HepG2 (cell line): ENCODE data around the gene ATPAF2. TPM values are rescaled to one million over a fixed set of nuclear protein-coding genes. Genes with fewer than 3 reads are reported as not detected.

ENCODE experiments used
- BATF2 ChIP-seq: sonication (generic); formaldehyde crosslinking; IDR thresholded peaks from 2 replicates; pipeline ENCODE4 v1.8.0; 2022; ENCODE audit warnings: mild to moderate bottlenecking, missing genetic modification reagents, moderate library complexity
- E2F2 ChIP-seq: sonication (generic); formaldehyde crosslinking; IDR thresholded peaks from 2 replicates; pipeline ENCODE4 v1.4.0; 2020; ENCODE audit warnings: missing genetic modification reagents, borderline replicate concordance
- EP300 ChIP-seq, 3 experiments: sonication (generic) in 1 of 3; formaldehyde crosslinking in 1 of 3; IDR thresholded peaks; 2 replicates each; pipeline versions ENCODE4 v1.5.1 to v1.6.1; 2011 to 2020; ENCODE audit warnings: low read depth in 2 of 3, low read length in 2 of 3, borderline replicate concordance in 1 of 3, improper control_type of control experiment in 1 of 3, mild to moderate bottlenecking in 1 of 3, missing genetic modification reagents in 1 of 3, moderate library complexity in 1 of 3
- HNF4A ChIP-seq: sonication (generic); formaldehyde crosslinking; IDR thresholded peaks from 2 replicates; pipeline ENCODE4 v1.4.0; 2020; ENCODE audit warnings: missing genetic modification reagents
- HNF4G ChIP-seq, 2 experiments: sonication (generic) in 1 of 2; formaldehyde crosslinking in 1 of 2; IDR thresholded peaks; 2 replicates each; pipeline versions ENCODE4 v1.4.0 to v1.6.1; 2011 to 2020; ENCODE audit warnings: borderline replicate concordance in 2 of 2, low read depth in 2 of 2, mild to moderate bottlenecking in 2 of 2, low read length in 1 of 2, missing genetic modification reagents in 1 of 2, moderate library complexity in 1 of 2
- MIXL1 ChIP-seq: IDR thresholded peaks from 2 replicates; pipeline ENCODE4 v1.6.1; 2016
- MZF1 ChIP-seq: sonication (generic); formaldehyde crosslinking; IDR thresholded peaks from 2 replicates; pipeline ENCODE4 v1.8.1; 2023; ENCODE audit warnings: mild to moderate bottlenecking, missing genetic modification reagents, borderline replicate concordance
- NFE2 ChIP-seq: sonication (generic); formaldehyde crosslinking; IDR thresholded peaks from 2 replicates; pipeline ENCODE4 v1.4.0; 2020; ENCODE audit warnings: missing genetic modification reagents
- SAP130 ChIP-seq: IDR thresholded peaks from 2 replicates; pipeline ENCODE4 v1.6.1; 2016; ENCODE audit warnings: low read depth
- TBX2 ChIP-seq: sonication (generic); formaldehyde crosslinking; IDR thresholded peaks from 2 replicates; pipeline ENCODE4 v1.5.0; 2020; ENCODE audit warnings: missing genetic modification reagents, mild to moderate bottlenecking, borderline replicate concordance
- ZBTB20 ChIP-seq: sonication (generic); formaldehyde crosslinking; IDR thresholded peaks from 2 replicates; pipeline ENCODE4 v1.8.1; 2023; ENCODE audit warnings: missing genetic modification reagents, low read depth, mild to moderate bottlenecking, borderline replicate concordance
- ZBTB8A ChIP-seq: sonication (generic); formaldehyde crosslinking; IDR thresholded peaks from 2 replicates; pipeline ENCODE4 v1.4.0; 2020; ENCODE audit warnings: mild to moderate bottlenecking, low read depth, missing genetic modification reagents, borderline replicate concordance
- ZNF136 ChIP-seq: sonication (generic); formaldehyde crosslinking; IDR thresholded peaks from 2 replicates; pipeline ENCODE4 v1.8.1; 2022; ENCODE audit warnings: low read depth, mild to moderate bottlenecking, moderate library complexity, missing genetic modification reagents
- ZNF160 ChIP-seq: sonication (generic); formaldehyde crosslinking; IDR thresholded peaks from 2 replicates; pipeline ENCODE4 v1.8.0; 2022; ENCODE audit warnings: mild to moderate bottlenecking, inconsistent platforms, missing genetic modification reagents
- ZNF292 ChIP-seq: sonication (generic); formaldehyde crosslinking; IDR thresholded peaks from 2 replicates; pipeline ENCODE4 v1.8.1; 2022; ENCODE audit warnings: mild to moderate bottlenecking, low read depth, missing genetic modification reagents, borderline replicate concordance
- ZNF512 ChIP-seq: sonication (generic); formaldehyde crosslinking; IDR thresholded peaks from 2 replicates; pipeline ENCODE4 v1.4.0; 2020; ENCODE audit warnings: mild to moderate bottlenecking, missing genetic modification reagents
- ZNF543 ChIP-seq: sonication (generic); formaldehyde crosslinking; IDR thresholded peaks from 2 replicates; pipeline ENCODE4 v1.4.0; 2020; ENCODE audit warnings: mild to moderate bottlenecking, missing genetic modification reagents
- ZNF619 ChIP-seq: sonication (generic); formaldehyde crosslinking; IDR thresholded peaks from 2 replicates; pipeline ENCODE4 v1.4.0; 2020; ENCODE audit warnings: mild to moderate bottlenecking, missing genetic modification reagents
- polyA plus RNA-seq, 8 experiments: library from polyadenylated mRNA; depleted of rRNA in 3 of 8; stranded (reverse) in 7 of 8; unstranded in 1 of 8; fragments of >200 nt; fragmentation: Illumina TruSeq in 4 of 8; extraction: Trizol in 4 of 8; gene quantifications; 2 replicates each; pipeline versions ENCODE4 v1.2.1 to v1.2.3, GENCODE V29; 2011 to 2016; ENCODE audit warnings: low read depth in 4 of 8, missing spikeins in 1 of 8, mixed read lengths in 1 of 8; ENCODE audit not compliant: insufficient read depth in 1 of 8
- total RNA-seq, 5 experiments: library from RNA; depleted of rRNA; stranded (reverse); fragments of >200 nt; fragmentation: Illumina TruSeq; extraction: Trizol; gene quantifications; 2 replicates each; pipeline ENCODE4 v1.2.3, GENCODE V29; 2016; ENCODE audit warnings: low read depth in 1 of 5
- TF ChIP-seq, protein P1 (sequence below): sonication (generic); formaldehyde crosslinking; conservative IDR thresholded peaks from 2 replicates; pipeline ENCODE4 v1.4.0; 2020; ENCODE audit warnings: mild to moderate bottlenecking, missing genetic modification reagents, moderate library complexity

Gene ATPAF2
- total and polyA plus RNA-seq, 2 of the 13 experiments (the other 11 are each of a cell fraction or from before 2014, with no cell fraction given) = 15.0 to 16.5 TPM

DNA sequence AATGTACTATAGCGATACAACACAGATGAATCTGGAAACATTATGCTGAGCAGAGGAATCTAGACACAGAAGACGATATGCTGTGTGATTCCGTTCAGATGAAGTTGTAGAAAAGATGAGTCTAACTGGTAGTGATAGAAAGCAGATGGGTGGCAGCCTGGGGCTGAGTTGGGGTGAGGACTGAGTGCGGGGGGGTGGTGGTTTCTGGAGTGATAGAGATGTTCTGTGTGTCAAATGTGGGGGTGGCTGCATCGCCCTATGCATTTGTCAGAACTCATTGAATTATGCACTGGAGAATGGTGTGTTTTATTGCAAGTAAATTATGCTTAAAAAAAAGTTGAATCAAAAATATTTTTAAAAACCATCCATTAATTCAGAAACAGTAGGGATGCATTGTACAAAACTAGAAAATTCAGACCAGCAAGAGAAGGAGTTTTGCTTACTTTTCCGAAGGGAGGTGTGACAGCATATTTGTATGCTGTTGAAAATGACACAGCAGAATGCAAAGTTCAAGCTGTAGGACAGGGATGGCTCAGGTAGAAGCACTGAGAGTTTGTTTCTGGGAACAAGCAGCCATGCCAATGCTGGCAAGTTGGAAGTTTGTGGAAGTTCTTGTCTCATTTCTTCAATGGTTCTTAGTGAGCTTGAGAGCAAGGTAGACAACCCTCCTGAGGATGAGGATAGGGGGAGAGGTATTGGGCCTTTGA lies 35.8 kb upstream of the ATPAF2 start (continued):
- TF ChIP-seq ZBTB20 (CRISPR knock-in tag) = no peak
- TF ChIP-seq MIXL1 (CRISPR knock-in tag) = no peak
- no peak for TF ChIP-seq ZNF136 (CRISPR knock-in tag)
- TF ChIP-seq ZNF543 (CRISPR knock-in tag) = no peak
- no peak for TF ChIP-seq ZNF512
- TF ChIP-seq EP300 (IDR thresholded peaks at IDR 0.05; ENCODE audit: low read depth in 2 of 2, low read length in 2 of 2) = peak in 1 of 2 experiments; percentile 20; a peak in 1 of 4 replicates
- TF ChIP-seq EP300 (CRISPR knock-in tag; IDR thresholded peaks at IDR 0.05; ENCODE audit: borderline replicate concordance) = no peak
- no peak for TF ChIP-seq ZNF619 (CRISPR knock-in tag)
- no peak for TF ChIP-seq TBX2
- peak; percentile 86 for TF ChIP-seq NFE2 (CRISPR knock-in tag)
- peak; percentile 32; the same call in 1 of the 2 replicates for TF ChIP-seq HNF4G (IDR thresholded peaks at IDR 0.05; ENCODE audit: borderline replicate concordance, low read depth, low read length)
- TF ChIP-seq HNF4G (CRISPR knock-in tag; IDR thresholded peaks at IDR 0.05; ENCODE audit: borderline replicate concordance, low read depth) = no peak
- no peak for TF ChIP-seq BATF2
- peak; percentile 42; the same call in 1 of the 2 replicates for TF ChIP-seq ZNF292 (CRISPR knock-in tag)
- no peak for TF ChIP-seq ZNF160 (CRISPR knock-in tag)
- no peak for TF ChIP-seq E2F2 (CRISPR knock-in tag)
- TF ChIP-seq MZF1 (CRISPR knock-in tag) = no peak
- TF ChIP-seq SAP130 (CRISPR knock-in tag) = peak; percentile 53; the same call in 1 of the 2 replicates
- TF ChIP-seq ZBTB8A (CRISPR knock-in tag) = no peak
- TF ChIP-seq, protein P1, sequence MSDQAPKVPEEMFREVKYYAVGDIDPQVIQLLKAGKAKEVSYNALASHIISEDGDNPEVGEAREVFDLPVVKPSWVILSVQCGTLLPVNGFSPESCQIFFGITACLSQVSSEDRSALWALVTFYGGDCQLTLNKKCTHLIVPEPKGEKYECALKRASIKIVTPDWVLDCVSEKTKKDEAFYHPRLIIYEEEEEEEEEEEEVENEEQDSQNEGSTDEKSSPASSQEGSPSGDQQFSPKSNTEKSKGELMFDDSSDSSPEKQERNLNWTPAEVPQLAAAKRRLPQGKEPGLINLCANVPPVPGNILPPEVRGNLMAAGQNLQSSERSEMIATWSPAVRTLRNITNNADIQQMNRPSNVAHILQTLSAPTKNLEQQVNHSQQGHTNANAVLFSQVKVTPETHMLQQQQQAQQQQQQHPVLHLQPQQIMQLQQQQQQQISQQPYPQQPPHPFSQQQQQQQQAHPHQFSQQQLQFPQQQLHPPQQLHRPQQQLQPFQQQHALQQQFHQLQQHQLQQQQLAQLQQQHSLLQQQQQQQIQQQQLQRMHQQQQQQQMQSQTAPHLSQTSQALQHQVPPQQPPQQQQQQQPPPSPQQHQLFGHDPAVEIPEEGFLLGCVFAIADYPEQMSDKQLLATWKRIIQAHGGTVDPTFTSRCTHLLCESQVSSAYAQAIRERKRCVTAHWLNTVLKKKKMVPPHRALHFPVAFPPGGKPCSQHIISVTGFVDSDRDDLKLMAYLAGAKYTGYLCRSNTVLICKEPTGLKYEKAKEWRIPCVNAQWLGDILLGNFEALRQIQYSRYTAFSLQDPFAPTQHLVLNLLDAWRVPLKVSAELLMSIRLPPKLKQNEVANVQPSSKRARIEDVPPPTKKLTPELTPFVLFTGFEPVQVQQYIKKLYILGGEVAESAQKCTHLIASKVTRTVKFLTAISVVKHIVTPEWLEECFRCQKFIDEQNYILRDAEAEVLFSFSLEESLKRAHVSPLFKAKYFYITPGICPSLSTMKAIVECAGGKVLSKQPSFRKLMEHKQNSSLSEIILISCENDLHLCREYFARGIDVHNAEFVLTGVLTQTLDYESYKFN (CRISPR knock-in tag) = peak; percentile 51; the same call in 1 of the 2 replicates
- TF ChIP-seq HNF4A = peak; percentile 74
